Activated T-helper 1 cell treated with anti-CD3 and anti-CD28 coated beads, Interleukin-2, amount 50 U/mL, for 16 hours (primary cell): ENCODE measurements around the gene SCGN.

Source experiments
- DNase-seq, 2 donors: peaks; one replicate each; pipeline ENCODE4 v3.0.0-alpha.2; 2020; ENCODE audit warnings: low read depth in 1 of 2, low spot score in 1 of 2

The SCGN gene, protein sequence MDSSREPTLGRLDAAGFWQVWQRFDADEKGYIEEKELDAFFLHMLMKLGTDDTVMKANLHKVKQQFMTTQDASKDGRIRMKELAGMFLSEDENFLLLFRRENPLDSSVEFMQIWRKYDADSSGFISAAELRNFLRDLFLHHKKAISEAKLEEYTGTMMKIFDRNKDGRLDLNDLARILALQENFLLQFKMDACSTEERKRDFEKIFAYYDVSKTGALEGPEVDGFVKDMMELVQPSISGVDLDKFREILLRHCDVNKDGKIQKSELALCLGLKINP

DNA sequence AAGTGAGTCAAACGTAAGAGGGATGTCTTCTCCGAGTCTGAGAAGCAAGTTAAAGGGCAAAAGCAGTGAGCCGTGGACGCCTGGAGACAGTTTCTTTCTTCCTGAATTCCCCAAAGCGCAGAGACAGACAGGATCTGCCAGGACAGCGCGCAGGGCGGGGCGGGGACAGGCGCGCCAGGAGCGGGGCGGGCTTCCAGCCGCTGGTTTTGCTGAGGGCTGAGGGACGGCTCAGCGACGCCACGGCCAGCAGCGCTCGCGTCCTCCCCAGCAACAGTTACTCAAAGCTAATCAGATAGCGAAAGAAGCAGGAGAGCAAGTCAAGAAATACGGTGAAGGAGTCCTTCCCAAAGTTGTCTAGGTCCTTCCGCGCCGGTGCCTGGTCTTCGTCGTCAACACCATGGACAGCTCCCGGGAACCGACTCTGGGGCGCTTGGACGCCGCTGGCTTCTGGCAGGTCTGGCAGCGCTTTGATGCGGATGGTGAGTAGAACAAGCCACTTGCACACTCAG is at the start of gene SCGN:
Gene SCGN (plus strand): TSS at position 209 of the 509 bp plus-strand sequence. CDS start 189 bp downstream, at position 398.
- peak in 1 of 2 donors; percentile 1 for DNase-seq

DNA sequence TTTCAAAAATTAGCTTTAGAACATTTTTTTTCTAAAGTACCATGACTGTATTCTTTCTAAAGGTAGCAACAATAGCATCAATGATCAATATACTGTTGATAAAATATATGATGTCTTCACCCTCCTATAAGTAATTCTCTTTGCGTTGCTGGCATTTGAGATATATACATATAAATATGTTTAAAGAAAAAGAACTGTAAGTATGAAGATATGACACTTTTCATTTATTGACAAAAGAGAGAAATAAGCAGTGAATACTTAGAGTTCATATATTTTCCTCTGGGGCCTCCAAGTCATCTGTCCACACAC is 49.4 kb upstream of the SCGN start:
- DNase-seq: no peak

DNA sequence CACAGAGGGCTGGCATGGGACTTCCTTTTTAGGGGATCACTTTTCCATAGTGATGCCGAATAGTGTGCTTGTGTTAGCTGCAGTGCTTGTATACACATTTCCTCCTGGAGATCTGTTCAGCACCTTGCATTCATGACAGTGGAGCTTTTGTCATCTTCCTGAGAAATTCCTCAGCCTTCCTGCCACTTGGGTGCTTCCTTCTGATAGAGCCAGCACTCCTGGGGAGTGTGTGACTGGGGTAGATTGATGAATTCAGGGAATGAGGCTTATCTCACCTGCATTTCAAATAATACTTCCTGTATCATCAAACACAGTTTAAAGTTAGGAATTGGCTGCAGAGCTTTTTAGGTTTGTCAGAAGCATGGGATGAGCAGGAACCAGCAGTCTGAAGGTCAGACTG is 48.8 kb upstream of the SCGN start:
- DNase-seq: no peak

DNA sequence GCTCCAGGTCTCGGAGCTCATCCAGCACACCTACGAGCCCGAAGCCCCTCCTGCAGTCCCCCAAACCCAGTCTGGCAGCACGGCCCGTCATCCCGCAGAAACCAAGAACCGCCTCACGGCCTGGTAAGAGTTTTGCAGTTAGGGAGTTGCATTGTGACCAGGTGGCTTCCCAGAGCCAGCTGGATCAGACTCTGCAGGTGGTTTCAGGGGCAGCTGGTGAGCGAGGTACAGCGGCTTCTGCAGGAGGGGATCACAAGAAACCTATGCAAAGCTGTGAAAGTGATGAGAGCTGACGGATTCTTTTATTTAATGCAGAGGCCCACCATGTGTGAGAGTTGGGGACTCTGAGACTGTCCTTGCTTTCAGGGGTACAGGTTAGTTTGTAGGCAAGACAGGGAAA is 45.9 kb upstream of the SCGN start:
- DNase-seq: no peak

DNA sequence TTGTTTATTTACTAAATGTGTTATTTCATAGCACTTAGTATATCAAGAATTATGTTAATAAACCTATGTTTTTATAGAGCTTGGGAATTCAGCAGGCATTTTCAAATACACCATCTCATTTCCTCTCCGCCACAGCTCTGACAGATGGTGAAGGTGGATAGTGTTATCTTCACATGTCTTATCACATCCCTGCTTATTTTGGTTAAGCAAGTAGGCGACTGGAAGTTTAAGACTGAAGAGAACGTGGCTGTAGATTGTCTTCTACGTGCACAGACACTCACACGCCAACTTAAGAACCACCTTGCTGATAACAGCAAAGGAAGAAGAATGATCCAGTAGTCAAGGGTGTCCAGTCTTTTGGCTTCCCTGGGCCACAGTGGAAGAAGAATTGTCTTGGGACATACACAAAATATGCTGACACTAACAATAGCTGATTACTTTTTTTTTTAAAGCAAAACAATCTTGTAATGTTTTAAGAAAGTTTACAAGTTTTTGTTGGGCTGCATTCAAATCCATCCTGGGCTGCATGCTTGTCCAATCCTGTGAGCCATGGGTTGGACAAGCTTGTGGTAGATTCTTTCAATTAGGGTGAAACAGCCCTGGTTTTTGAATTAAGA is 43.3 kb upstream of the SCGN start:
- no peak for DNase-seq

DNA sequence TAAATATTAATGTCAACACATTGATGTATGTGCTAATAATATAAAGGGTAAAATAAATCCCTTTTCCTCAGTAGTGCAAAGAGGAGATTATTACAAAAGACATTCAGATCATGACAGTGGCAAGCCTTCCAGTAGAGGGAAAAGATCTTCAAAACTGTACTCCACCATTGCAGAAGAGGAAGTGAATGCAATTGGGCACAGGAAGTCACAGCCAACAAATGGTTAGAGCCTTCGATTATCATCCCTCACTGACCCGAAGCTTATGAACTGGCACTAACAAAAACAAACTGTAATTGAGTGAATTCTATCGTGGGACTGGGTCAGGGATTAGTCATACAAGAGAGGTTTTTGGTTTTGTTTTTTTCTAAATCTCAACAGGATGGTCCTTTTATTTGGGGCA is 39.3 kb upstream of the SCGN start:
- no peak for DNase-seq

DNA sequence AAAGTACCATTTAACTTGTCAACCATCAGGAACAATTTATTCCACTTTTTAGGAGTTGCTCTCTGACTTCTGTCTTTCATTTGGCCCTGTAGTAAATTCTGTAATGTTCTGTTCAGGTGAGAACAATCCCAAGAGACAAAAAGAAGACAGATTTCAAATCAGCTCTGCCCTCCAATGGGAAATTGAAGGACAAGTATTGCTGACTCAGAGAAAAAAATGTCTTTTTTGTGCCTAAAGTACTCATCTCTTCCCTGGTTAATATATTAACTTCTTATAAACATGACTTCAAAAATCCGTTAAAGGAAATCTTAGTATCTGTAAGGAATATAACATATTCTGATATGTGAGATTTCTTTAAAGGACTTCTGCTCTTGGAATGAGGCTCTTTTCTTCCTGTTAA is 38.6 kb upstream of the SCGN start:
- DNase-seq: no peak

DNA sequence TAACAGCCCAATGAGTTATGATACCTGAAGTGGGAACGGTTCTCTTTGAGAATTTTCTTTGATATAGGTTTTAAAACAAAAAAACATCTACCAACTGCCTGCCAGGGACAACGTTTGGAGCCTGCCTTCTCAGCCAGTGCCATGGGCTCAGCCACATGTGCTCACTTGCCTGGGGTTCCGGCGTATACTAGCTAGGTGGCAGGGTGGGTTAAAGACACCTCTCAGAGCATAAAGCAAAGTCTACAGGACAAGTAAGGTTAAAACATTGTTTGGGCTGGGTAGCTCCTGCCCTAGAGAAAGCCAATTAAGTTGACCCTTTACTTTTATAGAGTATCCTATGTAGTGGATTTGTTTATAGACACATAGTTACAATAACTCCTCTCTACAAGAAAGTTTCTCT is 38.0 kb upstream of the SCGN start:
- DNase-seq: no peak

DNA sequence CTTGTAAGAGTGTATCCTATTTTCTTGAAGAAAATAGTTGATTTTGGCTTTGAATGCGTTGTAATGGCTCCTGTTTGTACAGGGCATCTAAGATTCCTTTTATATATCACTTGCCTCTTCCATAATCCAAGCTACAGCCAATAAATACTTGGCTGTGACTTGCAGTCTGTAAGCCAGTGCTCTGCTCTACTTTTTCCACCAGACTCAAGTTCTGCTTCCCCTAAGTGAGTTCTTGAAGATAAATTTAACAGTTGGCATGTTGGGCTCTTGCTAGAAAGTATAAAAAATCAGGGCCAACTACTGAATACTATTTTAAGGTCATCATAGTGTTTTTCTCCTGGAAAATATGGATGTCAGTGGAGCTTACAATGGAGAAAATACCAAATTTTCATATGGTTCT is 36.5 kb upstream of the SCGN start:
- no peak for DNase-seq

DNA sequence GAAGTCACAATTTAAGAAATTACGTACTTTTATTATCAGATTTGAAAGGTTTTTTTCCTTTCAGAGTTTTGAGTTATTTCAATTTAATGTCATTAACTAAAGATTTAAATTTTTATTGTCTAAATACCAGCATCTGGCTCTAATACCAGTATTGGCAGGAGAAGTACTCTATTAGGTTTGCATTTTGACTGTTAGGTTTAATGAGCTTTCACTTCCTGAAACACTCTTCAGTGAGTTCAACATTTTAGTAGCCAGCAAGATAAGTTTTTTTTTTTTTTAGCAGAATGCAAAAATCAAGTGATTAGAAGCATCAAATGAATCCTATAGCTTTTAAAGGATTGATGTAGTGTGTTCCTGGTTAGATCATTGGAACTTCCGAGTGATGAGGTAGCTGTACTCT is 34.0 kb upstream of the SCGN start:
- DNase-seq: no peak

DNA sequence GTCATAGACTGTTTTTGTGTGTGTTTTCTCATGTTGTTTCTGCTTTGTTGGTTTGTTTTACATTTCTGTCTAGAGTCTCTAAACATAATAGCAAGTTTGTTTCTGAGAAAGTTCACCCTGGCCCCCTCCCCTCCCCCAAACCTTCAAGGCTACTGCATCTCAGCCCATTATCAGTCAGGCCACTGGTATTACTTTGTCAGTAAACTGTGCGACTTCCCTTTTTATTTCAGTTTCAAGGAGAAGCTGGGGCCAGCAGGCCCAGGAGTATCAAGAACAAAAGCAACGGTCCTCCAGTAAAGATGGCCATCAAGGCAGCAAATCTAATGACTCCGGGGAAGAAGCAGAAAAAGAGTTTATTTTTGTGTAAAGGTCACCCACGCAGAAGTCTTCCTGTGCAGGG is 32.8 kb upstream of the SCGN start:
- no peak for DNase-seq

DNA sequence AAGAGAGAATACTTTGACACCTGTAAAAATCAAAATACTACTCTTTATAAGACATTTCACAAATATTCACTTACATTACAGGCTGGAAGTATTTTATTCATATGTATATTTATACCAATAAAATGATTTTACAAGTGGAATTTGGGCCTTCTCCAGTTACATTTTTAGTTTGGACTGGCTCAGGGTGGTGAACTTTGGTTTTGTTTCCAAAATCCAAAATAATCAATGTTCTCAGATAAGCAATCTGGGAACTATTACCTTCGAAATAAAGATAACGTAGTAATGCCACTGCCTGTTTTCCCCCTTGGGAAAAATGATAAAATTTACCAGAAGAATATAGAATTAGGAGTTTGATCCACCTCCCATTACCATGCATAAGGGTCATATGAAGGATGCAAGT is 31.6 kb upstream of the SCGN start:
- no peak for DNase-seq

DNA sequence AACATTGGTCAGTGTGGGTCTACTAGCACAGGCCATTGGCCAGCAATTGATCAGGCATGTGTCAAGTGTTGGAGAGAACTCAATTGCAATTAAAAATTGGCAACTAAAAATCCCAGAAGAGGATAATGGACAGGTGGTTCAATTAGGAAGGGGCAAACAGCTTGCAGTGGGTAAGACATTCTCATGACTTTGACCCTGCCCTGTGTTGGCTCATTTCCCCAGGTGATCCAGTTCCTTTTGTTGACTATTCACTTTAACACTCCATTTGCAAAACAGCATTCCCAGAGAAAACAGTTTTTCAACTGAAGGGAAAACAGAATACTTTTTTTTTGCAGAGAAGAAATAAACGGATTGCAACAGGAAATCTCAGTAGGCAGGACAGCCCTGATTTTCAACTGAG is 28.9 kb upstream of the SCGN start:
- DNase-seq: no peak

DNA sequence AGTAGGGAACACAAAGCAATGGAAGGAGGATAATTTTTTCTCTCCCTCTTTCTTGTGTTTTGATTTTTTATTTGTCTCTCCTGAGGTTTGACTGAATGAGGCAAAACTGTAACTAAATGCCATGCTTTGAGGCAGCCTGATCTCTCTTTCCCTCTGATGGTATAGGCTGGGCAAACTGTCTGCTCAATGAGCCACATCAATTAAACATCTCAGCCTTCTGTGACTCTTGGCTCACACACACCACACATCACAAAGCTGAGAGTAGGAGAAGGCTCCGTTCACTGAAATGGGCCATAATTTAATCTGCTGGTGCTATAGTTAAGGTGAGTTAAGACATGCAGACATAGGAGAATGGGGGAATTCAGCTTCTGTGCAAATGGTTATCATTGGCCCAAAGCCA is 28.1 kb upstream of the SCGN start:
- no peak for DNase-seq

DNA sequence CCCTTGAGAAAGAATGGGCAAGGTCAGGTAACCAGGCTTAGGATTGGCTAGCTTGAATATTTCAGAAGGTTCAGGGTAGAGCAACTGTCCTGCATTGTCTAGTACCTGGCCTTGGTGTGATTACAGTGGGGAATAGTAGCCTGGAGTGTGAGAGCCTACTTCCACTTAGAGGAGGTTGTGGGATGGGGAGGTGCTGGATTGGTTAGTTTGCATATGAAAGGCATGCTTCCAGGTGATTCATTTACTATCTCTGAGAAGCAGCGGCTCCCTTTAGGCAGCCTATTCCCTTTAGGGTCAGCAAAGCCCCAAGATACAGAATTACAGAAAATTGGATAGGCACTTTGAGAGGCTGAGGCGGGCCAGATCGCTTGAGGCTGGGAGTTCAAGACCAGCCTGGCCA is 25.0 kb upstream of the SCGN start:
- DNase-seq: no peak

DNA sequence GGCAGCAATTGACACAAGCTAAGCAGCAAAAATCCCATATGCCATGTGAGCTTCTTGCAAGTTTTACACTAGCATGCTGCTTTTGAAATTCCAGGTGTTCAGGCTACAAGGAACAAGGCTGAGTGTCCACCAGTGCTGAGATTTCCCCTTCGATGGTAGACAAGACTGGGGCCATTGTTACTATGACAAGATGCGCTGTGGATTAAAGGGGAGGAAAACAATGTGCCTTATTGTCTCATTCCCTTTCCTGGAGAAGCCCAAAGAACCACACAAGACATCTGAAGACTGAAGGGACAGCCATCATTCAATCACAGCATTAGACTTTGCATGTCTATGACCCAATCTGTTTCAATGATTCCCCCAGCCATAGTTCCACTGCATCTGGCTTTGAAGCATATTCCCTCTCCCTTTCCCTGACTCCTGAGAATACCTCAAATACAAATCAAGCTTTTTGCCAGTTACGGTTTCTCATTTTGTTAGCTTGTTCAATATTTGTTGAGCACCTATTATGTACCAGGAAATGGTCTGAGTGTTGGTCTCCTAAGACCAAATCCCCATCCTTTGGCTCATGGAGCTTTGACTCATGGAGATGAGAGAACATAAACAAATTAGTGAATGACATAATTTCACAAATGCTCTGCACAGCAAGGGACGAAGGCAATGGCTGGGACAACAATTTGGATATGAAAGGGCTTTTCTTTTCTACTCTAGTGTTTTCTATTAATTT is 23.4 kb upstream of the SCGN start:
- DNase-seq: no peak

DNA sequence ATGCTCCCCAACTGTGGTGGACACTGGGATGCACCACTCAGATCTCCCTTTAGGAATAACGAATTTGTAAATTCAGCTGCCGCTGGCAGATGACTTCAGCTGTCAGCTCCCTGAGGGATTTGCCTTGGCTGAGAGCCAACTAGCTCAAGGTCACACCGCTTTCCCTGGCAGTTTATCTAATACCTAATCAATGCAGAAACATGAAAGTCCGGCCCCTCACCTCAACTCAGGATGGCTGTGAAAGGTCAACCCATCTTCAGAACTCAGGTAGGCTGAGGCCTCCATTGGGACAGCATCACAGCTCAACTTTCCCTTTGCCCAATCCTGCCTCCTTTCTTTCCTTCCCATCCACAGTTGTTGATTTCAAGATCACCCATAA is 22.8 kb upstream of the SCGN start:
- no peak for DNase-seq

DNA sequence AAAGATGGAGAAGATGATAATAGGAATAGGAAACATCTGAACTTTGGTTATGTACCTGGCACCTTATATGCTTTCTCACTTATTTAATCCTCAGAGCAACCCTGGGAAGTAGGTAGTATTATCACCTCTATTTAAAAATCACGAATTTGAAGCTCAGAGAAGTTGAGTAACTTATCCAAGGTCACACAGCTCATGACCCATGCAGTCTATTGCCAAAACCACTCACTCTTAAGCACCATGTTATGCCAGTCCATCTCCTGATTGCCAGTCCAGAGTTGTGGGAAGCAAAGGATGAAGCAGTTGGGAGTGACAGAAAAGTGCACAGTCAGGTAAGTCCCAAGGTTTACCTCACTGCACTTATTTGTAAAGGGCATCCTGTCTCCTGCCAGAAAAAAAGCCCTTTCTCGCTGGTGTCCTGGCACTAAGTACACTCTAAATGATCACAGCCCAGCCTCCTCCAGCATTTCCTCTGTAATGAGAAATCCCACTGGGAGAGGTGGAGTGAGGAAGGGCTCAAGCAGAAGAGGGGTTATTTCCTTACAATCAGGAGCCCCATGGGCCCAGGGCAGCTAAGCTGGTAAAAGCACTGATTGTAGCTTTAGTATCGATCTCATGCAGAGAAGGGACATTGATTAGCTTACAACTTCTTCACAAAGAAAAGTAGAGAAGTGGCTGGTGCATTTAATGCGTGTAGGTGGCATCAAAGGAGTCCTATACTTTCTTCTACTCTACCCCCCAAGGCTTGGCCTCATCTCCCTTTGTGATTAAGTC is 21.3 kb upstream of the SCGN start:
- no peak for DNase-seq

DNA sequence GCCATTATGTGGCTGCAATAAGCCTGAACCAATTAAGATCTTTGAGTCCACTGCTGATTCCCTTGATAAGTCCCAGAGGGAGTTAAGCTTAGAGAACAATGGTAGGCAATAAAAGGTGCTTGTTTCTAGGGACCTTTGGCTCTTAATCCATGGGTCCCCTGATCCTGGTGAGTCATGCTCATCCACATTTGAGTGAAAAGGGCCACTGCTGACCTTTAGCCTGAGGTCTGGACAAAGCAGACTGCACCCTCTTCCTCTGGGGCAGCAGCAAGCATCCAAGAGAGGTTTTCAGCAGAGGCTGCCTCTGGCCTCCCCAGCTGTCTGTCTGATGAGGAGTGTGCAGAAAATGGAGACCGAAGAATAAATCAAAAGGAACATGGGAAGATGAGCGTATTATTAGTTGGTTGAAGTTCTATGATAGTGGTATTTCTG is 16.1 kb upstream of the SCGN start:
- no peak for DNase-seq

DNA sequence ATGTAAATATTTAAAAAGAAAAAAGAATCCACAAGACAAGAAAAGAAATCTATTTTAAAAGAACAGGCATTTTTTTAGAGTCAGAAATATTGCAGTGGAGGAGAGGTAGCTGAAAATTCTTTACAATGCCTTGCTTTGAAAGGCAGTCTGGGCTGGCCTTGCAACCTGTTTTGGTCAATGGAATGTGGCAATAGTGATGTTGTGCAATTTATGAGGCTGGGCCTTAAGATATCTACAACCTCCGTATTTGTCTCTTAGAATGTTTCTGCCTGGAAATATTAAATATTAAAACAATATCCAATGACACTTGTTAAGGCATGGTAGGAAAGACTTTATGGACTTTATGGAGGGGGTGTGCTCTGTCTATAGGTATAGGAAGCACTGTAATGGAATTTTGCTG is 14.8 kb upstream of the SCGN start:
- DNase-seq: no peak

DNA sequence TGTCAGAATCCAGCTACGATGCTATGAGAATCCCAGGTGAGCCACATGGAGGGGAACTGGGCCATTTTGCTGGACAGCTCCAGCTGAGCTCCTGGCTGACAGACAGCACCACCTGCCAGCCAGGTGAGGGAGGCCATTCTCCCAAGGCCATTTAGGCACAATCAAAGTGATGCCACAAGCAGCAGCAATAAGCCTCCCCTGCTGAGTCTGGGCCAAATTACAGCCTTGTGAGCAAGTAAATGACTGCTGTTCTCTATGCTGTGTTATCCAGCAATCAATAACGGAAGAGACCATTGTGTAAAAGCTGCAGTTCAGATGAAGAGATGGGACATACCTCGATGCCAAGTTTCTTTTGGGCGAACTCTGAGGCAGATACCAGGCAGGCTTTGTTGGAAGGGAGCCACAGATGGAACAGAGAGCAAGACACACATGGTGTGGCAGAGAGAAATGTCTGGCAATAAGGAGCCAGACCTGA is 14.0 kb upstream of the SCGN start:
- DNase-seq: no peak

DNA sequence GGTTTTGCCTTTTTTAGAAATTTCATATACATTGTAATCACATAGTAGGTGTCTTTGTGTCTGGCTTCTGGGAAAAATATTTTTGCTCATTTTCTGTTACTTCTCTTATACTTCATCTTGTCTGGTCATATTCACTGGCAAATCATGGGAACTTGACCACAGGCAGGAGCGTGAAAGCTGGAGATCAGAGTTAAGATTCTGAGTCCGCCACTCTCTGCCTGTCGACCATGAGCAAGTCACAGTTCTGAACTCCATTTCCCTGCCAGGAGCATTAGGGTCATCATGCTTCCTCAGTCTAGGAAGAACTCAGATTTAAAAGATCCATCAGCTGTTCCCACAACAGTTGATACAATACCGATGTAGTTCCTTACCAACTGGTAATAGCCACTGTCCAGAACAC is 12.4 kb upstream of the SCGN start:
- DNase-seq: no peak
